ENCODE data around the gene PLEKHG4B. TPM values are rescaled to one million over a fixed set of nuclear protein-coding genes. Genes with fewer than 3 reads are reported as not detected.

The PLEKHG4B gene
- total RNA-seq, 1 experiment from 2014 or later: 0.28 TPM

DNA sequence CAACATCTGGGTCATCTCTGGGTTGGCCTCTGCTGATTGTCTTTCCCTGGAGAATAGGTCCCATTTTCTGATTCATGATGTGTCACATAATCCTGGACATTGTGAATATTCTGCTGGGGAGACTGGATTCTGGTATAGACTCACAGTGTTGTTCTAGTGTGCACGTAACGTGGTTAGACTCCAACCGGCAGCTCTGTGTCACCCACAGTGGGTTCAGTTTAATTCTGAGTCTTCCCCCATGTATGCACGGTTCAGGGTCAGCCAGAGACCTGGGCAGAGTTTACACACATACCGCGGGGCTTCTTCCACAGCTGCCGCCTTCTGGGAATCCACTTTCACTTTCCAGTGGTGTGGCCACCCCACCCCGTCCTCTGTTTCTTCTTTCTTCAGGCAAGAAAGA is 61.3 kb downstream of the PLEKHG4B start:
- Histone ChIP-seq H3K4me1 (ENCODE audit: insufficient read depth, low read length, poor library complexity, severe bottlenecking) (no peaks in the 10 kb centered on the region), H3K36me3 (ENCODE audit: insufficient read depth, low read length, poor library complexity, severe bottlenecking) (no peaks in the 10 kb centered on the region), H3K9me3 (ENCODE audit: low read depth, low read length, poor library complexity, severe bottlenecking) (no peaks in the 10 kb centered on the region), H3K27ac (ENCODE audit: low read depth, low read length, poor library complexity, severe bottlenecking) (no peak overlapping the region), H3K27me3 (replicated peaks; ENCODE audit: insufficient read depth, low read depth, low read length, poor library complexity) (no peaks in the 10 kb centered on the region), H3K4me3 (ENCODE audit: low read depth, low read length, poor library complexity, severe bottlenecking) (no peak overlapping the region)
- intact Hi-C loops (cut with micrococcal nuclease; ENCODE audit: unreplicated experiment): no loop called here
- no peak for DNase-seq (ENCODE audit: low spot score)
- ChIA-PET CTCF (no interaction called here), POLR2A (ENCODE audit: low non-redundant PET) (no interaction called here)
- no TSS peak for BruUV-seq (replicated peaks)
- TF ChIP-seq, protein P1, sequence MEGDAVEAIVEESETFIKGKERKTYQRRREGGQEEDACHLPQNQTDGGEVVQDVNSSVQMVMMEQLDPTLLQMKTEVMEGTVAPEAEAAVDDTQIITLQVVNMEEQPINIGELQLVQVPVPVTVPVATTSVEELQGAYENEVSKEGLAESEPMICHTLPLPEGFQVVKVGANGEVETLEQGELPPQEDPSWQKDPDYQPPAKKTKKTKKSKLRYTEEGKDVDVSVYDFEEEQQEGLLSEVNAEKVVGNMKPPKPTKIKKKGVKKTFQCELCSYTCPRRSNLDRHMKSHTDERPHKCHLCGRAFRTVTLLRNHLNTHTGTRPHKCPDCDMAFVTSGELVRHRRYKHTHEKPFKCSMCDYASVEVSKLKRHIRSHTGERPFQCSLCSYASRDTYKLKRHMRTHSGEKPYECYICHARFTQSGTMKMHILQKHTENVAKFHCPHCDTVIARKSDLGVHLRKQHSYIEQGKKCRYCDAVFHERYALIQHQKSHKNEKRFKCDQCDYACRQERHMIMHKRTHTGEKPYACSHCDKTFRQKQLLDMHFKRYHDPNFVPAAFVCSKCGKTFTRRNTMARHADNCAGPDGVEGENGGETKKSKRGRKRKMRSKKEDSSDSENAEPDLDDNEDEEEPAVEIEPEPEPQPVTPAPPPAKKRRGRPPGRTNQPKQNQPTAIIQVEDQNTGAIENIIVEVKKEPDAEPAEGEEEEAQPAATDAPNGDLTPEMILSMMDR (conservative IDR thresholded peaks at IDR 0.05; ENCODE audit: low read depth, low read length): no peak
- no peak for TF ChIP-seq EZH2 (IDR thresholded peaks at IDR 0.05; ENCODE audit: borderline replicate concordance, low read depth, low read length, poor library complexity, severe bottlenecking)

DNA sequence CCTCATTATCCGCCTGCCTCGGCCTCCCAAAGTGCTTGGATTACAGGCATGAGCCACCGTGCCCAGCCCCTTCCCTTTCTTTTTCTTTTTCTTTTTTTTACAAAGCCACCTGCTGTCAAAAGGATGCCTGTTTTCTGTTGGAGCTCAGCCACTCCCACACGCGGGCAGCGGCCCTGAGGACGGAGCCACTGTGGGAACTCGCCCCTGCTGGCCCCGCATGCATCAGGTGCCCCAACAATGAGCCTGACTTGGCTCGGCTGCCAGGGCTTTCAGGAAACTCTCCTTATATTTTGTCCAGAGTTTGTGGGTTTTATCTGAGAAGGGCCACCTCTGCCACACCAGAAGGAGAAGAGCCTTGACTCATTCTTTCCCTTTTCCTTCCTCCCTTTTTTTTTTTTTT is 62.3 kb downstream of the PLEKHG4B start:
- BruUV-seq (replicated peaks): no TSS peak
- ChIA-PET POLR2A (ENCODE audit: low non-redundant PET) (no interaction called here), CTCF (no interaction called here)

DNA sequence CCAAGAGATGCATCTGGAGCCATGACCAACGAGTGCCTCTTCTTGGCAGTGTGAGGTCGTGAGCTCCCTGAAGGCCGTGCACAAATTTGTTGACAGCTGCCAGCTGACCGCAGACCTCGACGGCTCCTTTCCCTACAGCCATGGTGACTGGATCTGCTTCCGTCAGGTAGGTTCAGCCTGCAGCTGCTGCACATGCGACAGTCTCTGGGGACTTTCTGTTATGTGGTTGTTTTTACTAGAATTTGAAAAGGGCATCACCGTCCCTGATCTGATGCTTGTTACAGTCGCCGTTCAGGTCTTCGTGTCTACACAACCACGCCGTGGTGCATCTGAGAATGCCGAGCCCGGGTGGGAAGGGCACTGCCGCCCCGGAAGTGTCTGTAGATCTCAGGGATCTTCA is 62.9 kb downstream of the PLEKHG4B start:
- Histone ChIP-seq H3K4me3 (ENCODE audit: low read depth, low read length, poor library complexity, severe bottlenecking) (no peak overlapping the region), H3K36me3 (ENCODE audit: insufficient read depth, low read length, poor library complexity, severe bottlenecking) (no peaks in the 10 kb centered on the region), H3K27me3 (replicated peaks; ENCODE audit: insufficient read depth, low read depth, low read length, poor library complexity) (no peaks in the 10 kb centered on the region), H3K4me1 (ENCODE audit: insufficient read depth, low read length, poor library complexity, severe bottlenecking) (no peaks in the 10 kb centered on the region), H3K27ac (ENCODE audit: low read depth, low read length, poor library complexity, severe bottlenecking) (no peak overlapping the region), H3K9me3 (ENCODE audit: low read depth, low read length, poor library complexity, severe bottlenecking) (no peaks in the 10 kb centered on the region)
- ChIA-PET CTCF (no interaction called here), POLR2A (ENCODE audit: low non-redundant PET) (no interaction called here)
- DNase-seq (ENCODE audit: low spot score): no peak
- intact Hi-C loops (cut with micrococcal nuclease; ENCODE audit: unreplicated experiment): no loop called here
- no peak for TF ChIP-seq EZH2 (IDR thresholded peaks at IDR 0.05; ENCODE audit: borderline replicate concordance, low read depth, low read length, poor library complexity, severe bottlenecking)
- TF ChIP-seq, protein P1 (conservative IDR thresholded peaks at IDR 0.05; ENCODE audit: low read depth, low read length): no peak
- no TSS peak for BruUV-seq (replicated peaks)

More for the DNA sequence above, 62.3 kb downstream of the PLEKHG4B start:
- intact Hi-C loops (cut with micrococcal nuclease; ENCODE audit: unreplicated experiment): no loop called here
- TF ChIP-seq EZH2 (IDR thresholded peaks at IDR 0.05; ENCODE audit: borderline replicate concordance, low read depth, low read length, poor library complexity, severe bottlenecking): no peak
- TF ChIP-seq, protein P1 (conservative IDR thresholded peaks at IDR 0.05; ENCODE audit: low read depth, low read length): no peak
- H3K36me3 ChIP-seq (ENCODE audit: insufficient read depth, low read length, poor library complexity, severe bottlenecking): no peaks in the 10 kb centered on the region
- H3K27me3 ChIP-seq (replicated peaks; ENCODE audit: insufficient read depth, low read depth, low read length, poor library complexity): no peaks in the 10 kb centered on the region
- no peak overlapping the region for H3K27ac ChIP-seq (ENCODE audit: low read depth, low read length, poor library complexity, severe bottlenecking)
- DNase-seq (ENCODE audit: low spot score): no peak
- H3K9me3 ChIP-seq (ENCODE audit: low read depth, low read length, poor library complexity, severe bottlenecking): no peaks in the 10 kb centered on the region
- no peaks in the 10 kb centered on the region for H3K4me1 ChIP-seq (ENCODE audit: insufficient read depth, low read length, poor library complexity, severe bottlenecking)
- no peak overlapping the region for H3K4me3 ChIP-seq (ENCODE audit: low read depth, low read length, poor library complexity, severe bottlenecking)

Measured in A673 (cell line).